Measurements from ENCODE around the gene RAB3GAP1. TPM values are rescaled to one million over a fixed set of nuclear protein-coding genes. Genes with fewer than 3 reads are reported as not detected.

RAB3GAP1 gene
- polyA plus RNA-seq, 1 donor from 2014 or later: 43.3 TPM

DNA sequence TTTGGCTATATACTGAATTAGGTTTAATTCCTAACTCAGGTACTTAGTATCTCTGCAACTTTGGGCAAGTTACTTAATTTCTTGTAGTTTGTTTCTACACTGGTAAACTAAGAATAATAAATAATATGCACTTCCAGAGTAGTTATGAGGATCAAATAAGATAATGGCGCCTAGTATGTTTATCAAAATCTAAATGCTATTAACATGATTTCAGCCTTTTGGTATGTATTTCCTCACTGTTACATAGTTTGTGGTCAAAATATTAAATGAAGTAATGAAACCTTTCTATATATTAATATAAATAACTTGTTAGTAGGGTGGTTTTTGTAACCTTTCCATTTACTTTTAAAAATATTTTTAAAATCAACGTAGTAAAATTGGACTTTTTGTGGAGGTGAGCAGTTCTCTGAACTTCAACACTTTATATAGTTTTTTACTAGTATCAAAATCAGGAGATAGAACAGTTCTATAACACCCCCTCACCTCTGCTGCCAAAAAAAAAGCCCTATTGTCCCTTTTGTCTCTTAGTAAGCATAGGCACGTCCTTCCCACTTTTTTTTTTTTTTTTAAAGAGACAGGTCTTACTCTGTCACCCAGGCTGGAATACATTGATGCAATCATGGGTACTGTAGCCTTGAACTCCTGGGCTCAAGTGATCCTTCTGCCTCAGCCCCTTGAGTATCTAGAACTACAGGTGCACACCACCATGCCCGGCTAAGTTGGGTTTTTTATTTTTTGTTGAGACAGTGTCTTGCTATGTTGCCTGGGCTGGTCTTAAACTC, 44.8 kb downstream of the RAB3GAP1 start:
- H3K4me2 ChIP-seq (ENCODE audit: low read length): no peak overlapping the region
- H3K79me2 ChIP-seq (replicated peaks; ENCODE audit: insufficient read depth, low read length): no peaks in the 10 kb centered on the region
- no peaks in the 10 kb centered on the region for H3K36me3 ChIP-seq (ENCODE audit: insufficient read depth, low read length)
- TF ChIP-seq RAD21 (conservative IDR thresholded peaks at IDR 0.05): no peak
- TF ChIP-seq SMC3 (conservative IDR thresholded peaks at IDR 0.05; ENCODE audit: poor library complexity): no peak
- no peak for TF ChIP-seq CTCF (IDR thresholded peaks at IDR 0.05; ENCODE audit: poor library complexity, severe bottlenecking)
- TF ChIP-seq REST (IDR thresholded peaks at IDR 0.05; ENCODE audit: borderline replicate concordance): no peak
- TF ChIP-seq MXI1 (conservative IDR thresholded peaks at IDR 0.05; ENCODE audit: poor library complexity, severe bottlenecking): no peak
- no peak for TF ChIP-seq EP300 (conservative IDR thresholded peaks at IDR 0.05; ENCODE audit: poor library complexity, severe bottlenecking)
- no peak for TF ChIP-seq TAF1 (IDR thresholded peaks at IDR 0.05; ENCODE audit: low read depth)
- TF ChIP-seq POLR2AphosphoS5 (IDR thresholded peaks at IDR 0.05): no peak
- no peak for TF ChIP-seq EZH2 (IDR thresholded peaks at IDR 0.05; ENCODE audit: borderline replicate concordance, insufficient read depth, low read length, poor library complexity, severe bottlenecking)
- H3K9me3 ChIP-seq (ENCODE audit: low read length): no peaks in the 10 kb centered on the region
- no peak overlapping the region for H3K27ac ChIP-seq (ENCODE audit: low read length)
- no peaks in the 10 kb centered on the region for H4K20me1 ChIP-seq (ENCODE audit: insufficient read depth)
- H3K9me2 ChIP-seq (ENCODE audit: insufficient read depth, low read length): no peaks in the 10 kb centered on the region
- H3K4me3 ChIP-seq (ENCODE audit: low read length): no peak overlapping the region
- no peak overlapping the region for H2AFZ ChIP-seq (ENCODE audit: low read depth, low read length)
- no peaks in the 10 kb centered on the region for H3K27me3 ChIP-seq (ENCODE audit: insufficient read depth, low read depth, low read length)
- no peaks in the 10 kb centered on the region for H3F3A ChIP-seq (ENCODE audit: insufficient read depth, low read length, poor library complexity, severe bottlenecking)
- no peak overlapping the region for H3K9ac ChIP-seq (ENCODE audit: low read length)

- H3K4me2 ChIP-seq (ENCODE audit: low read length): no peak overlapping the region
Measured at GRCh38 chr2:135097532-135098231, 45.6 kb downstream of the RAB3GAP1 start.

More at GRCh38 chr2:135097532-135098231, 45.6 kb downstream of the RAB3GAP1 start:
- H3K27me3 ChIP-seq (ENCODE audit: insufficient read depth, low read depth, low read length): no peaks in the 10 kb centered on the region
- no peaks in the 10 kb centered on the region for H3K36me3 ChIP-seq (ENCODE audit: insufficient read depth, low read length)
- H3K9me3 ChIP-seq (ENCODE audit: low read length): no peaks in the 10 kb centered on the region
- no peak overlapping the region for H2AFZ ChIP-seq (ENCODE audit: low read depth, low read length)
- H4K20me1 ChIP-seq (ENCODE audit: insufficient read depth): no peaks in the 10 kb centered on the region
- H3F3A ChIP-seq (ENCODE audit: insufficient read depth, low read length, poor library complexity, severe bottlenecking): no peaks in the 10 kb centered on the region
- no peak overlapping the region for H3K9ac ChIP-seq (ENCODE audit: low read length)
- no peak for TF ChIP-seq RAD21 (conservative IDR thresholded peaks at IDR 0.05)
- TF ChIP-seq EZH2 (IDR thresholded peaks at IDR 0.05; ENCODE audit: borderline replicate concordance, insufficient read depth, low read length, poor library complexity, severe bottlenecking): no peak
- H3K79me2 ChIP-seq (replicated peaks; ENCODE audit: insufficient read depth, low read length): no peaks in the 10 kb centered on the region
- no peak overlapping the region for H3K27ac ChIP-seq (ENCODE audit: low read length)
- no peaks in the 10 kb centered on the region for H3K9me2 ChIP-seq (ENCODE audit: insufficient read depth, low read length)
- no peak overlapping the region for H3K4me3 ChIP-seq (ENCODE audit: low read length)

Measured in neural cell (in vitro differentiated cells).